ENCODE results near the gene SLC15A3.

GRCh38 chr11:60984636-60985035 is 32.7 kb upstream of the SLC15A3 start:
- no peak for TF ChIP-seq CTCF (IDR thresholded peaks at IDR 0.05)
- no peak for TF ChIP-seq EP300 (IDR thresholded peaks at IDR 0.05)
